ENCODE results near the gene NBEAL2.

The NBEAL2 gene

DNA sequence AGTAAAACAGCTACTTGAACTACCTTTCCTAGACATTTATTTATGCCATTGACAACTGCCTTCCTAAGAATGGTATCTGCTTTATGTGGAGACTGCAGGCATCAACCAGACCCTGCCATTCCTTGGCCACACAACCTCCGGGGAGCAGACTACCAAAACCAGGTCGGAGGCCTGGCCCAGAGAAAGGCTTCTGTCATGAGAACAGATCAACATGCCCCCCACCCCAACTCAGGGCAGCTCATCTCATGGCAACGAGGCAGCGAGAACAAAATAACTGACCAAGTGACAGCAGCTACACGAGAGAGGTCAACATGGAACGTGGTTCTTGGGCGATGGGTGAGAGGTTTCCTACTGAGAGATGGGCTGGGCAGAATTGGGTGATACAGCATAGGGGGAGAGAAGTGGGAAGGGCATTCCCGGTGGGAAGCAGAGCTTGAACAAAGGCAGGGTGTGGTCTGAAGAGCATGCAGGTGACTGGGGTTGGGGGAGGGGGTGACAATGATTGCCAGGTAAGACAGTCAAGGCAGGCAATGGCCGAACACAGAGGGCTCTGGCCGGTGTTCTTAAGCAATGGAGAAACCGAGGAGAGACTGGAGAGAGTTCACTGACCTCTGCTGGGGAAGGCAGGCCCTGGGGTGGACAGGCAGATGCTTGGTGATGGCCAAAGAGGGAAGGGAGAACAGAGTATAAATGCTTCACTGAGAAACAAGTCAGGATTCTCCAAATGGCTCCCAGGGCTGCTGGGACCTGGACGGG, 36.8 kb upstream of the NBEAL2 start:
- TF ChIP-seq EZH2 (IDR thresholded peaks at IDR 0.05; ENCODE audit: borderline replicate concordance, low read length) = no peak
- no peak for TF ChIP-seq CTCF (IDR thresholded peaks at IDR 0.05; ENCODE audit: low read length)
- Histone ChIP-seq H3K4me2 (ENCODE audit: low read length) (no peak overlapping the region), H2AFZ (ENCODE audit: low read length) (no peak overlapping the region), H3K9ac (ENCODE audit: low read length) (no peak overlapping the region), H4K20me1 (ENCODE audit: insufficient read depth, low read length) (no peaks in the 10 kb centered on the region), H3K27ac (ENCODE audit: low read depth, low read length, poor library complexity, severe bottlenecking) (no peak overlapping the region), H3K79me2 (ENCODE audit: insufficient read depth, low read length) (peaks cover 48% of the 10 kb centered on the region), H3K9me3 (ENCODE audit: low read length) (no peaks in the 10 kb centered on the region), H3F3A (ENCODE audit: insufficient read depth, low read length) (no peaks in the 10 kb centered on the region), H3K4me3 (ENCODE audit: low read depth, low read length, poor library complexity, severe bottlenecking) (no peak overlapping the region), H3K27me3 (ENCODE audit: insufficient read depth, low read length) (no peaks in the 10 kb centered on the region), H3K36me3 (ENCODE audit: insufficient read depth, low read length) (peaks cover 73% of the 10 kb centered on the region; the same call in 1 of the 2 replicates), H3K4me1 (ENCODE audit: insufficient read depth, low read length, severe bottlenecking) (peaks cover 23% of the 10 kb centered on the region), H3K9me2 (ENCODE audit: low read depth, low read length) (no peaks in the 10 kb centered on the region)

GRCh38 chr3:46943237-46944187, 36.0 kb upstream of the NBEAL2 start:
- H4K20me1 ChIP-seq (ENCODE audit: insufficient read depth, low read length) = no peaks in the 10 kb centered on the region
- no peaks in the 10 kb centered on the region for H3F3A ChIP-seq (ENCODE audit: insufficient read depth, low read length)
- H3K27ac ChIP-seq (ENCODE audit: low read depth, low read length, poor library complexity, severe bottlenecking) = no peak overlapping the region
- H3K9me3 ChIP-seq (ENCODE audit: low read length) = no peaks in the 10 kb centered on the region
- H3K4me2 ChIP-seq (ENCODE audit: low read length) = no peak overlapping the region
- H3K79me2 ChIP-seq (ENCODE audit: insufficient read depth, low read length) = peaks cover 56% of the 10 kb centered on the region
- no peak overlapping the region for H3K9ac ChIP-seq (ENCODE audit: low read length)
- no peak for TF ChIP-seq EZH2 (IDR thresholded peaks at IDR 0.05; ENCODE audit: borderline replicate concordance, low read length)
- TF ChIP-seq CTCF (IDR thresholded peaks at IDR 0.05; ENCODE audit: low read length) = no peak
- no peak overlapping the region for H3K4me3 ChIP-seq (ENCODE audit: low read depth, low read length, poor library complexity, severe bottlenecking)
- no peaks in the 10 kb centered on the region for H3K9me2 ChIP-seq (ENCODE audit: low read depth, low read length)
- H3K36me3 ChIP-seq (ENCODE audit: insufficient read depth, low read length) = peaks cover 73% of the 10 kb centered on the region; the same call in 1 of the 2 replicates
- no peak overlapping the region for H2AFZ ChIP-seq (ENCODE audit: low read length)
- no peaks in the 10 kb centered on the region for H3K27me3 ChIP-seq (ENCODE audit: insufficient read depth, low read length)
- peaks cover 22% of the 10 kb centered on the region for H3K4me1 ChIP-seq (ENCODE audit: insufficient read depth, low read length, severe bottlenecking)

DNA sequence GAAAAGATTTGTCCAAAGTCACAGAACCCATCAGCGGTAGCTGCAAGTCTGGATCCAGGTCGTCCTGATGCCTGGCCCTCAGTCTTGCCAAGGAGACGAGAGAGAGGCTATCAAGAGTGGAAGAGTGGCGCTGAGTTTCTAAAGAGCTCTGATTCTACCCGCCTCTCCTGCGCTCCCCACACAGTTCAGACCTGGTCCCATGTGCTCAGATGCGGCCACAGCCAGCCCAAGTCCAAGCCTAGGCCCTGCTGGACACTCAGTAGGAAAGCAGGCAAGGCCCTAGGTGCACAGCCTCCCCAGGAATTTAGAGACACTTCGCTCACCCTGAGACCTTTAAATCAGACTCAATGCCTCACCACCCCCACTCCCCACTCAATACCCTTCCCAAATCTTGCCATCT, 35.3 kb upstream of the NBEAL2 start:
- no peaks in the 10 kb centered on the region for H3K9me2 ChIP-seq (ENCODE audit: low read depth, low read length)
- H3K4me3 ChIP-seq (ENCODE audit: low read depth, low read length, poor library complexity, severe bottlenecking) = no peak overlapping the region
- H3K4me1 ChIP-seq (ENCODE audit: insufficient read depth, low read length, severe bottlenecking) = peaks cover 21% of the 10 kb centered on the region
- H3K27ac ChIP-seq (ENCODE audit: low read depth, low read length, poor library complexity, severe bottlenecking) = no peak overlapping the region
- H3F3A ChIP-seq (ENCODE audit: insufficient read depth, low read length) = no peaks in the 10 kb centered on the region
- peaks cover 72% of the 10 kb centered on the region; the same call in 1 of the 2 replicates for H3K36me3 ChIP-seq (ENCODE audit: insufficient read depth, low read length)
- no peak overlapping the region for H2AFZ ChIP-seq (ENCODE audit: low read length)
- no peaks in the 10 kb centered on the region for H3K9me3 ChIP-seq (ENCODE audit: low read length)
- H3K4me2 ChIP-seq (ENCODE audit: low read length) = no peak overlapping the region
- H3K27me3 ChIP-seq (ENCODE audit: insufficient read depth, low read length) = no peaks in the 10 kb centered on the region
- H4K20me1 ChIP-seq (ENCODE audit: insufficient read depth, low read length) = no peaks in the 10 kb centered on the region
- H3K9ac ChIP-seq (ENCODE audit: low read length) = no peak overlapping the region
- peaks cover 63% of the 10 kb centered on the region for H3K79me2 ChIP-seq (ENCODE audit: insufficient read depth, low read length)
- TF ChIP-seq CTCF (IDR thresholded peaks at IDR 0.05; ENCODE audit: low read length) = no peak
- no peak for TF ChIP-seq EZH2 (IDR thresholded peaks at IDR 0.05; ENCODE audit: borderline replicate concordance, low read length)
